Thymus (tissue), 14 donors: ENCODE results near the gene PIEZO1. TPM values are rescaled to one million over a fixed set of nuclear protein-coding genes. Genes with fewer than 3 reads are reported as not detected.

Experiments used
- DNase-seq, 9 donors: peaks; one replicate each; pipeline ENCODE4 v3.0.0-alpha.2; 2013; ENCODE audit warnings: low spot score in 9 of 9, low read depth in 6 of 9, missing footprints in 1 of 9
- H3K27ac ChIP-seq, 2 donors: one replicate each; pipeline ENCODE4 v1.5.1; 2013; ENCODE audit warnings: control low read depth in 1 of 2, low read depth in 1 of 2, low read length in 1 of 2, mild to moderate bottlenecking in 1 of 2, moderate library complexity in 1 of 2
- H3K27me3 ChIP-seq, 2 donors: one replicate each; pipeline ENCODE4 v1.5.1; 2013; ENCODE audit warnings: low read length in 1 of 2; ENCODE audit not compliant: control insufficient read depth in 2 of 2, insufficient read depth in 1 of 2
- H3K36me3 ChIP-seq, 2 donors: one replicate each; pipeline ENCODE4 v1.5.1; 2013; ENCODE audit warnings: low read length in 1 of 2, mild to moderate bottlenecking in 1 of 2, moderate library complexity in 1 of 2; ENCODE audit not compliant: control insufficient read depth in 2 of 2, insufficient read depth in 2 of 2
- H3K4me1 ChIP-seq, 2 donors: one replicate each; pipeline ENCODE4 v1.5.1; 2013; ENCODE audit warnings: low read length in 2 of 2; ENCODE audit not compliant: control insufficient read depth in 2 of 2, insufficient read depth in 2 of 2
- H3K4me3 ChIP-seq, 2 donors: one replicate each; pipeline ENCODE4 v1.5.1; 2013; ENCODE audit warnings: low read length in 2 of 2, control low read depth in 1 of 2, mild to moderate bottlenecking in 1 of 2
- H3K9me3 ChIP-seq, 2 donors: one replicate each; pipeline ENCODE4 v1.5.1; 2013; ENCODE audit warnings: low read length in 1 of 2, mild to moderate bottlenecking in 1 of 2; ENCODE audit not compliant: control insufficient read depth in 2 of 2, insufficient read depth in 1 of 2
- WGBS: extraction: QIAGEN DNeasy Blood & Tissue Kit; methylation state at CpG from one replicate; pipeline ENCODE4 v1.1.7; 2013; 5-methylcytosine and 5-hydroxymethylcytosine counted together
- long read RNA-seq, 10 donors: transcript quantifications; one replicate each; lab custom pipeline, GENCODE V29; 2026
- polyA plus RNA-seq: library from polyadenylated mRNA; stranded (reverse); fragments of 200-250 nt; gene quantifications from one replicate; pipeline ENCODE4 v1.2.3, GENCODE V29; 2013
- total RNA-seq: library from RNA; stranded (reverse); fragments of 120-200 nt; gene quantifications from one replicate; pipeline ENCODE4 v1.2.4, GENCODE V29; 2013
- donor health status: healthy.

Gene PIEZO1
- total RNA-seq (25.2 TPM), polyA plus RNA-seq (115 TPM)
- long read RNA-seq, donor 1, result 0 reads
- long read RNA-seq, donor 2, result 0 reads
- long read RNA-seq, donor 3, result 0 reads
- long read RNA-seq, donor 4, full-length matches to known transcripts, result 3 of 13 reads
- long read RNA-seq, donor 4, partial matches to known transcripts, result 10 of 13 reads
- long read RNA-seq, donor 4, other reads (novel, unspliced or antisense), result 0 of 13 reads
- long read RNA-seq, donor 5, partial matches to known transcripts, result 0 of 2 reads
- long read RNA-seq, donor 5, other reads (novel, unspliced or antisense), result 0 of 2 reads
- long read RNA-seq, donor 6, partial matches to known transcripts, result 0 of 1 reads
- long read RNA-seq, donor 6, other reads (novel, unspliced or antisense), result 0 of 1 reads
- long read RNA-seq, donor 7, partial matches to known transcripts, result 0 of 2 reads
- long read RNA-seq, donor 7, other reads (novel, unspliced or antisense), result 0 of 2 reads
- long read RNA-seq, donor 8, partial matches to known transcripts, result 0 of 1 reads
- long read RNA-seq, donor 8, other reads (novel, unspliced or antisense), result 0 of 1 reads
- long read RNA-seq, donor 9, partial matches to known transcripts, result 0 of 2 reads
- long read RNA-seq, donor 9, other reads (novel, unspliced or antisense), result 0 of 2 reads
- long read RNA-seq, donor 10, partial matches to known transcripts, result 0 of 1 reads
- long read RNA-seq, donor 10, other reads (novel, unspliced or antisense), result 0 of 1 reads

- DNase-seq, result peak in 5 of 9 donors; percentile 67 to 90 (median 80)
Measured at GRCh38 chr16:88785106-88785924, at the start of gene PIEZO1. TSS of gene PIEZO1 (minus strand) at chr16:88785220. CDS start at chr16:88784964, 256 bp downstream.

GRCh38 chr16:88834670-88835069 is 49.6 kb upstream of the PIEZO1 start:
- Histone ChIP-seq H3K9me3 (no peaks in the 10 kb centered on the region), H3K27ac (no peak overlapping the region), H3K4me1 (no peaks in the 10 kb centered on the region), H3K4me3 (no peak overlapping the region), H3K36me3 (peaks cover 4% of the 10 kb centered on the region in 2 donors), H3K27me3 (no peaks in the 10 kb centered on the region)
- DNase-seq, result no peak
- 97% methylated on average over 13 of the region's 13 CpGs for WGBS

More at GRCh38 chr16:88785106-88785924, at the start of gene PIEZO1:
- Histone ChIP-seq H3K27ac (peak within 1 kb of the TSS; percentile 81 to 84), H3K9me3 (no peaks in the 10 kb centered on the region), H3K36me3 (no peaks in the 10 kb centered on the region), H3K27me3 (peaks cover 0 to 9% of the 10 kb centered on the region in 2 donors), H3K4me1 (peaks cover 23 to 58% of the 10 kb centered on the region in 2 donors), H3K4me3 (peak within 1 kb of the TSS; percentile 52 to 85)
- 4% methylated on average over 110 of the region's 110 CpGs for WGBS

- no peak for DNase-seq
- H3K4me1 ChIP-seq, result no peaks in the 10 kb centered on the region
- H3K9me3 ChIP-seq, result no peaks in the 10 kb centered on the region
- H3K27me3 ChIP-seq, result no peaks in the 10 kb centered on the region
- H3K36me3 ChIP-seq, result peaks cover 0 to 3% of the 10 kb centered on the region in 2 donors
- no peak overlapping the region for H3K4me3 ChIP-seq
- H3K27ac ChIP-seq, result no peak overlapping the region
- WGBS, result 96% methylated on average over 13 of the region's 13 CpGs
Measured at GRCh38 chr16:88833086-88833485, 48.1 kb upstream of the PIEZO1 start.

GRCh38 chr16:88831838-88832237 is 46.8 kb upstream of the PIEZO1 start:
- Histone ChIP-seq H3K36me3 (peaks cover 0 to 7% of the 10 kb centered on the region in 2 donors), H3K4me3 (no peak overlapping the region), H3K27ac (no peak overlapping the region), H3K9me3 (no peaks in the 10 kb centered on the region), H3K4me1 (no peaks in the 10 kb centered on the region), H3K27me3 (no peaks in the 10 kb centered on the region)
- DNase-seq, result no peak
- WGBS, result 94% methylated on average over 13 of the region's 13 CpGs

- WGBS, result 98% methylated on average over 14 of the region's 14 CpGs
- H3K27me3 ChIP-seq, result no peaks in the 10 kb centered on the region
- no peak for DNase-seq
- H3K36me3 ChIP-seq, result peaks cover 0 to 7% of the 10 kb centered on the region in 2 donors
- H3K27ac ChIP-seq, result no peak overlapping the region
- H3K4me3 ChIP-seq, result no peak overlapping the region
- H3K4me1 ChIP-seq, result no peaks in the 10 kb centered on the region
- no peaks in the 10 kb centered on the region for H3K9me3 ChIP-seq
Measured at GRCh38 chr16:88830783-88831182, 45.8 kb upstream of the PIEZO1 start.

GRCh38 chr16:88830258-88830657 is 45.2 kb upstream of the PIEZO1 start:
- H3K36me3 ChIP-seq, result peaks cover 0 to 7% of the 10 kb centered on the region in 2 donors
- H3K9me3 ChIP-seq, result no peaks in the 10 kb centered on the region
- no peak overlapping the region for H3K4me3 ChIP-seq
- H3K27me3 ChIP-seq, result no peaks in the 10 kb centered on the region
- 93% methylated on average over 11 of the region's 11 CpGs for WGBS
- no peaks in the 10 kb centered on the region for H3K4me1 ChIP-seq
- H3K27ac ChIP-seq, result peak overlapping the region in 1 of 2 donors; percentile 5
- DNase-seq, result no peak

- WGBS, result 96% methylated on average over 24 of the region's 24 CpGs
- DNase-seq, result no peak
Measured at GRCh38 chr16:88828711-88829110, 43.7 kb upstream of the PIEZO1 start.

GRCh38 chr16:88827727-88828126 is 42.7 kb upstream of the PIEZO1 start:
- Histone ChIP-seq H3K36me3 (peaks cover 0 to 9% of the 10 kb centered on the region in 2 donors), H3K9me3 (peaks cover 0 to 5% of the 10 kb centered on the region in 2 donors)
- WGBS, result 98% methylated on average over 21 of the region's 21 CpGs

More at GRCh38 chr16:88828711-88829110, 43.7 kb upstream of the PIEZO1 start:
- H3K9me3 ChIP-seq, result no peaks in the 10 kb centered on the region
- no peaks in the 10 kb centered on the region for H3K4me1 ChIP-seq
- no peak overlapping the region for H3K27ac ChIP-seq
- H3K27me3 ChIP-seq, result no peaks in the 10 kb centered on the region
- H3K36me3 ChIP-seq, result peaks cover 0 to 7% of the 10 kb centered on the region in 2 donors
- H3K4me3 ChIP-seq, result no peak overlapping the region

More at GRCh38 chr16:88827727-88828126, 42.7 kb upstream of the PIEZO1 start:
- Histone ChIP-seq H3K27me3 (no peaks in the 10 kb centered on the region), H3K4me3 (no peak overlapping the region), H3K4me1 (no peaks in the 10 kb centered on the region), H3K27ac (no peak overlapping the region)
- no peak for DNase-seq
